ENCODE data around the gene GOLIM4. TPM values are rescaled to one million over a fixed set of nuclear protein-coding genes. Genes with fewer than 3 reads are reported as not detected.
A peak's percentile ranks its signal among the peaks of the same experiment; 100 is the strongest.

Gene GOLIM4
- total RNA-seq, 1 experiment from 2014 or later: 25.3 TPM

- POLR2A ChIA-PET (ENCODE audit: unreplicated experiment): no interaction called here
- H3K9ac ChIP-seq (ENCODE audit: low read length): no peak overlapping the region
- CTCF ChIA-PET: no interaction called here
- H4K20me1 ChIP-seq (ENCODE audit: low read length): no peaks in the 10 kb centered on the region
- ATAC-seq: no peak
- no peaks in the 10 kb centered on the region for H3K9me3 ChIP-seq (ENCODE audit: low read length)
- H3K79me2 ChIP-seq (ENCODE audit: low read length): no peaks in the 10 kb centered on the region
- BruUV-seq (replicated peaks): no TSS peak
- H3K4me2 ChIP-seq (ENCODE audit: low read length): no peak overlapping the region
- DNase-seq: no peak
- intact Hi-C loops (cut with micrococcal nuclease): no loop called here
- H2AFZ ChIP-seq (ENCODE audit: low read length): no peak overlapping the region
- no peak overlapping the region for H3K4me3 ChIP-seq (ENCODE audit: low read length)
- H3K36me3 ChIP-seq (ENCODE audit: low read depth, low read length): no peaks in the 10 kb centered on the region
- no peaks in the 10 kb centered on the region for H3K27me3 ChIP-seq (ENCODE audit: low read length)
- no peaks in the 10 kb centered on the region for H3K9me2 ChIP-seq (replicated peaks; ENCODE audit: low read length)
- no peaks in the 10 kb centered on the region for H3K4me1 ChIP-seq (ENCODE audit: insufficient read depth, low read length)
- no peaks in the 10 kb centered on the region for H3F3A ChIP-seq (ENCODE audit: low read length, unreplicated experiment)
- TF ChIP-seq EZH2phosphoT487 (IDR thresholded peaks at IDR 0.05; ENCODE audit: borderline replicate concordance, low read length): no peak
- no peak for TF ChIP-seq EZH2 (IDR thresholded peaks at IDR 0.05; ENCODE audit: low read length, unreplicated experiment)
- TF ChIP-seq CTCF (conservative IDR thresholded peaks at IDR 0.05; ENCODE audit: low read depth, low read length): no peak
- no peak overlapping the region for H3K27ac ChIP-seq (ENCODE audit: low read length)
These were observed 41.3 kb downstream of the GOLIM4 start for GRCh38 chr3:168054447-168054846.

- ChIA-PET POLR2A (ENCODE audit: unreplicated experiment) (no interaction called here), CTCF (interaction anchor here (0.8 to 1.1 kb wide), 3 partner anchors 41 to 114 kb away, joined by 3 to 5 read pairs (median 3); no protein-coding TSS in a partner anchor)
- H3K36me3 ChIP-seq (ENCODE audit: low read depth, low read length): no peaks in the 10 kb centered on the region
- H2AFZ ChIP-seq (ENCODE audit: low read length): no peak overlapping the region
- no peaks in the 10 kb centered on the region for H3F3A ChIP-seq (ENCODE audit: low read length, unreplicated experiment)
- H3K79me2 ChIP-seq (ENCODE audit: low read length): no peaks in the 10 kb centered on the region
- no peaks in the 10 kb centered on the region for H3K27me3 ChIP-seq (ENCODE audit: low read length)
- no peak overlapping the region for H3K4me3 ChIP-seq (ENCODE audit: low read length)
- H3K9me2 ChIP-seq (replicated peaks; ENCODE audit: low read length): no peaks in the 10 kb centered on the region
- H3K4me2 ChIP-seq (ENCODE audit: low read length): no peak overlapping the region
- no peaks in the 10 kb centered on the region for H4K20me1 ChIP-seq (ENCODE audit: low read length)
- no peak overlapping the region for H3K27ac ChIP-seq (ENCODE audit: low read length)
- no peaks in the 10 kb centered on the region for H3K9me3 ChIP-seq (ENCODE audit: low read length)
- TF ChIP-seq EZH2phosphoT487 (IDR thresholded peaks at IDR 0.05; ENCODE audit: borderline replicate concordance, low read length): no peak
- TF ChIP-seq EZH2 (IDR thresholded peaks at IDR 0.05; ENCODE audit: low read length, unreplicated experiment): no peak
- TF ChIP-seq CTCF (conservative IDR thresholded peaks at IDR 0.05; ENCODE audit: low read depth, low read length): peak; percentile 55
- no peak overlapping the region for H3K9ac ChIP-seq (ENCODE audit: low read length)
- no TSS peak for BruUV-seq (replicated peaks)
- DNase-seq (peak; percentile 17), ATAC-seq (no peak)
- intact Hi-C loops (cut with micrococcal nuclease): loop anchor here (2.0 kb wide), 2 partner anchors 42 to 72 kb away; partner anchors contain the start of gene GOLIM4
- no peaks in the 10 kb centered on the region for H3K4me1 ChIP-seq (ENCODE audit: insufficient read depth, low read length)
These were observed 42.6 kb downstream of the GOLIM4 start for GRCh38 chr3:168053115-168053514.

GRCh38 chr3:168052515-168052914 lies 43.2 kb downstream of the GOLIM4 start:
- BruUV-seq (replicated peaks): no TSS peak
- Histone ChIP-seq H3K79me2 (ENCODE audit: low read length) (no peaks in the 10 kb centered on the region), H3K9ac (ENCODE audit: low read length) (no peak overlapping the region), H3K9me3 (ENCODE audit: low read length) (no peaks in the 10 kb centered on the region), H3F3A (ENCODE audit: low read length, unreplicated experiment) (no peaks in the 10 kb centered on the region), H3K4me1 (ENCODE audit: insufficient read depth, low read length) (no peaks in the 10 kb centered on the region), H3K27ac (ENCODE audit: low read length) (no peak overlapping the region), H3K4me2 (ENCODE audit: low read length) (no peak overlapping the region), H3K4me3 (ENCODE audit: low read length) (no peak overlapping the region), H3K9me2 (replicated peaks; ENCODE audit: low read length) (no peaks in the 10 kb centered on the region), H2AFZ (ENCODE audit: low read length) (no peak overlapping the region), H3K27me3 (ENCODE audit: low read length) (no peaks in the 10 kb centered on the region), H3K36me3 (ENCODE audit: low read depth, low read length) (no peaks in the 10 kb centered on the region), H4K20me1 (ENCODE audit: low read length) (no peaks in the 10 kb centered on the region)
- ChIA-PET CTCF (interaction anchor here (0.8 kb wide), 1 partner anchor 42 kb away, joined by 3 read pairs; no protein-coding TSS in a partner anchor), POLR2A (ENCODE audit: unreplicated experiment) (no interaction called here)
- TF ChIP-seq CTCF (conservative IDR thresholded peaks at IDR 0.05; ENCODE audit: low read depth, low read length): no peak
- TF ChIP-seq EZH2phosphoT487 (IDR thresholded peaks at IDR 0.05; ENCODE audit: borderline replicate concordance, low read length): no peak
- no peak for TF ChIP-seq EZH2 (IDR thresholded peaks at IDR 0.05; ENCODE audit: low read length, unreplicated experiment)
- intact Hi-C loops (cut with micrococcal nuclease): loop anchor here (2.0 kb wide), 2 partner anchors 42 to 72 kb away; partner anchors contain the start of gene GOLIM4
- no peak for ATAC-seq
- DNase-seq: no peak
